CD4-positive, alpha-beta T cell treated with Interleukin-10 for 1 hour (primary cell): ENCODE data around the gene ASIC2.

Experiments used
- DNase-seq: peaks from one replicate; pipeline ENCODE4 v3.0.0-alpha.2; 2020

Gene ASIC2

DNA sequence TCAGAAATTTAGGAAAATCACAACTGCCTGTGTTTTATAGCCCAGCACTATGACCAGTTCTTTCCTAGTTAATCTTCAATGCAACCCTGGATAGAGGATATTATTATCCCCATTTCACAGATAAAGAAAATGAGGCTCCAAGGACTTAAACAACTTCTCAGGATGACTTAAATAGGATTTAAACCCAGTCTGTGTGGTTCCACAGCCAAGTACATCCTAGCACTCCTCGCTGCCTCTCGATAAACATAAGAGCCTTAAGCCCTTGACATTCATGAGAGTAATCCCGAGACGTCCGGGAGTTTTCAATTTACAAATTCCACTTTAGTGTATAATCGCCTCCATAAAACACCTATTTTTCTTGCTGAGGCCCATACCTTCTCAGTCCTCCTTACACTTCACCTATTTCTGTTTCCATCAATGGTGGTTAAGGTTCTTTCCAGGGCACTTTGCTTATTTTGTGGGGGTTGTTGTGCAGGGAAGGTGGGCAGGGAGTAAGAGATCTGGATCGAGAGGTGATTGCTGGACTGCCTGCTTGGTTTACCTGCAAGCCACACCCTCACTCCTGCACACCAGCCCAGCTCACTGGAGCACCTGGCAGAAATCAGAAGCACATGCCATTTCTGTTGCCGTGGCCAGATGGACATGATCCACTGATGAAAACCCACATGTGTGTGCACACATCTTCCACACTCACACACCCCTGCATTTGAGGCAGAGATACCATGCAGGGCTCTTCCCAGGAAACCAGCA is 50.5 kb downstream of the ASIC2 start:
- DNase-seq, result no peak

- DNase-seq, result no peak
These were observed 51.7 kb downstream of the ASIC2 start for GRCh38 chr17:33241390-33241789.

DNA sequence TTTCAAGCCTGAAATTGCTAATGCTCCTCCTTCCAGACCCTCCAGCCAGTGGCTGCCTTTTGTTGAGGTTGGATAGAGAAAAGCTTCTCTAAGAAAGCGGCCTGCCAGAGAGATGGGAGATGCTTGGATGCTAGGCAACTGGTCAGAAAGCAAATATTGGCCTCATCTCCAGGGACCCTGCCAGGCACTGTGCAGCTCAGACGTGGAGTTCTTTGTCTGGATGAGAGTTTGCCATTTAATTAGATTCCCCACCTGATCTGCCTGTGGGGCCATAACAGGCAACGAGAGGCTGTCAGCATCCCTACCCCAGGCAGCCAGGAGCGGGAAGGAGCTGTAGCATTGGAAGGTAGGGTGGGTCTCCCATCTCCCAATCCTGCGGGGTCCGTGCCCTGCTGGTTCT is 52.7 kb downstream of the ASIC2 start:
- no peak for DNase-seq

DNA sequence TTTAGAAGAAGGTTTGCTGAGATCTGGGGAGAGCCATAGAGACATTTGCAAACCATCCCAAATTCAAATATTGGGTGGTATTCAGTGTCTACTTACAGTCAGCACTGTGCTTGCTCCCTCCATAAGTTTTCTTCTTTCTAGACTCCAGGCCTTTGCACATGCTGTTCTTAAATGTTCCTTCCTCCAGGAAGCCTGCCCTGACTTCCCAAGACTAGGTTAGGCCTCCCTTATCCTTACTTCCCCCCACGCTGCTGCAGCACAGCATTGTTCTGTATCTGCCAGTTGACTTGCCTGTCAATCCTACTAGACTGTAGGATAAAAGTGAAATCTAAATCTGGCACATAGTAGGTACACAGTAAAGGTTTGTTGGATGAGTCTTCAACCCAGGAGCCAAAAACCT is 53.4 kb downstream of the ASIC2 start:
- DNase-seq, result no peak

- no peak for DNase-seq
These were observed 58.0 kb downstream of the ASIC2 start for GRCh38 chr17:33234930-33235685.

DNA sequence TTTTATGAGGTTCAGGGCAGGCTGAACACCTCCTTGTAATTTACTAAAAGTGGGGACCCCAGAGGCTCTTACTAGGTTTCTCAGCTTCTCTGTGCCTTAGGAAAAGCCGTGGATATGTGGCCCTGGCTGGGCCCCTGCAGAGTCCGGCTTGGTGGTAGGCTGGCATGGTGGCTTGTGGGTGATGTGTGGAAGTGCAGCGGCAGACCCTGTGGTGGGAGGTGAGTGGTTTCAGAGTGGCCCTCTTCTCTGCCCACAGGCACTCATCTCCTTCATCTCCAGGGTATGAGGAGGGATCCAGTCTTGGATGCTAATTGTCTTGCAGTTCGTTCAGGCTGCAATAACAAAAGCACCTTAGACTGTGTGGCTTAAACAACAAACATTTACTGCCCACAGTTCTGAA is 58.9 kb downstream of the ASIC2 start:
- DNase-seq, result no peak

DNA sequence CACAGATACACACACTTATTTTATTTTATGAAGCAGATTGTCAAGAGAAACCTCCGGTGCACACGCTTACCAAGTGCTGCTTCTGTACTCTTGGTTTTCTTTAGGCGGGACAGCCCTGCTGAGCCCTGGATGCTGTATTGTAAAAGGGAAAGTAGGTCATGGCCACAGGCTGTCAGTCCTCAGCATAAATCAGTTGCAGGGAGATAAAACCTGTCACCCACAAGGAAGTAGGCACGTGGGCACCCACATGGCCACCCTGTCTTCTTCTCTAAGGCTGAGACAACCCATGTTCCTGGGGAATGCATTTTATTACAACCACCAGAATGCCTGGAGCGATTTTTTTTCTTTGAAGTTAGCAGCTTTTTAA is 59.3 kb downstream of the ASIC2 start:
- peak; percentile 26 for DNase-seq

DNA sequence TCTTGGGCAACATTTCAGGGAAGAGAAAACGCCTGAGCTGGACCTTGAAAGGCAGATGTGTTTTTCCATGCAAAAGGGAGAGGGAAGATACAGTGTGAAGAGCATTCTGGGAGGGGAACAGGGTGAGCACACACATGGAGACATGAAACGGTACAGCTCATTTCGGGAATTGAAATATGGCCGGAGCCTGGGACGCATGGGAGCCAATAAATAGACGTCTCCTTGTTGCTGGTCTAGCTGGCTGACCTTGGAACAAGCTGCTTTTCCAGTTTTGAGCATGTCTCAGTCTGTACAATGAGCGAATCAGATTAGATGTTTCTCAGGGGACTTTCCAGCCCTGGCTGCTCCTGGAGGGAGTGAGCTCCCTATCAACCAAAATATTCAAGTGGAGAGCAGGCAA is 63.6 kb downstream of the ASIC2 start:
- DNase-seq, result no peak

- no peak for DNase-seq
These were observed 64.1 kb downstream of the ASIC2 start for GRCh38 chr17:33229028-33229427.

GRCh38 chr17:33228548-33228947 is 64.5 kb downstream of the ASIC2 start:
- no peak for DNase-seq

- DNase-seq, result no peak
These were observed 65.2 kb downstream of the ASIC2 start for GRCh38 chr17:33227911-33228310.

DNA sequence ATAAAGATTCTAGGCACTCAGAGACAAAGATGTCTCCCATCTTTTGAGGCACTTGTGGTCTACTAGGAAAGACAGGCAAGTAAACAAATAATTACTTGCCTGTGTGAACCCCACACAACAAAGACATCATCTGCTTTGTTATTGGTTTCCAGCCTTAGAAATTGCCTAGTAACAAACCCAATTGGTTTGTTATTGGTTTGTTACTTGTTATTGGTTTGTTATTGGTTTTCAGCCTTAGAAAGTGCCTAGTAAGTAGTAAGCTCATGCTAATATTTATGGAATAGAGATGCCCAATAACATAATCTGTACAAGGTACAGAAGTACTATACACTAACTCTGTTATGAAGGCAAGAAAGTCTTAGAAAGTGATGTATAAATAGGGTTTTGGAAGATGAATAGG is 67.1 kb downstream of the ASIC2 start:
- DNase-seq, result no peak

DNA sequence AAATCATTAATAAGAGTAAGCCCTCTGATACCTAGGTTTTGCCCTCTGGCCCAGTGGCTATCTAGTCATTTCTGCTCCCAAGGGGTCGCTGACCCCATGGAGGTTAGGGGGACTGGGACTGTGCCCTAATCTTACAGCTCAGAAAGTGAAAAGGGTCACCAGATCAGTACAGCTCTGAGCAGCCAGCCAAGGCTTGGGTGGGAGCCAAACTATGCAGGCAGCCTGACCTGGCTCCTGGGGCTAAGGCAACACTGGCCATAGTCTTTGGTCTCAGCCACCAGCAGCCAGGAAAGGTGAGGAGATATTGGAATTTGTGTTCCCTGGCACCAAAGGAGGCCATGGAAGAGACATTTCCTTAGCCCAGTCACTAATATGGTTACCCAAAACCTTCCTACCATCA is 67.6 kb downstream of the ASIC2 start:
- DNase-seq, result no peak

DNA sequence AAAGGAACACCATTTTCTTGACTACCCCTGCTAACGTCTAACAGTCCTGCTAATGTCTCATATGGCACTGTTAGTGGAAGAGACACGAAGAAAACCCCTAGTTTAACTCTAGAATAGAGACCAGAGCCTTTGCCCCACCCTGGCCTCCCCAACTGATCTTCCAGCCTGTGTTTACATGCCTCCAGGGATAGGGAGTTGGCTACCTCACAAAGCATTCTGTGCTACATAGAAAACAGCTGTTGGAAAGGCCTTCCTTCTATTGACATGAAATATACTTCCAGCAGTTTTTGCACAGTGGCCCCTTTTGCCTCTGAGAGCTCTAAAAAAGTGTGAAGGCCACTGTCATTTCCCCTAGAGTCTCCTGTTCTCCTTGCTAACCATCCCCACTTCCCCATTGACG is 73.1 kb downstream of the ASIC2 start:
- DNase-seq, result no peak

DNA sequence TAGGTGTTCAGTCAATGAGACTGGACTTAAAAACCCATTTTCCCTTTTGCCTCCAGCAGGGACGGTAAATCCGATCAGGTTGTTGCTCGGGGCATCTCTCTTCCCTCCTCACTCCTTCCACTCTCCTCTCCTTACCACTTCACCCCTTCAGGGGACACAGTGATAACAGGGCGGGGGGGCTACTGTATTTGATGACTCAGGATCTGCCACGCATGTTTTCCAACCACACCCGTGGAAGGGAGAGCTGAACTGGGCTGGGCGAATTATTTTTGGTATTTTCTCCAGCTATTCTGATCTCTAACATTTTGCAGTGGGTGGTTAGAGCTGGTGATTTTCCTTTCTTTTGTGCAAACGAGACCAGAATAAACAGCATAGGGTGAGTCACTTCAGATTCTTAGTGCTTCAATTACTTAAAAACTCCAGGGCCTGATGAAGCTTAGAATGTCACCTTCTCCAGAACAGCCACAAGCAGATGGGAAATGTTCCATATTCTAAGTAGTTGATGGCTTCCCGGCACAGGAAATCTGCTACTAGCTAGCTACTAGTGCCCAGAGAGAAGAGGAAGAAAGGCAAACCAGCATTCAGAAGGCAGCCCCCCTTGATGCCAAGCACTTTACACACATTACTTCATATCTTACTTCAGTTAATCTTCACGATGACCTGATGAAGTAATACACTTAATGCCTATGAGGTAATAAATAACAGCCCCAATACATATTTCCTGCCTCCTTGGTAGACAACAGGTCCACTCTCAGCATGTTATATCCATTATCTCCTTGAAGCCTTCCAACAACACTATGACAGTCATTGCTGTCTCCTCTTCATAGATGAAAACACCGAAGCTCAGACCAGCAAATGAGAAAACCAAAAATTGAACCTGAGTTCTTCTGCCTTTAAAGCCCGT is 74.1 kb downstream of the ASIC2 start:
- no peak for DNase-seq

DNA sequence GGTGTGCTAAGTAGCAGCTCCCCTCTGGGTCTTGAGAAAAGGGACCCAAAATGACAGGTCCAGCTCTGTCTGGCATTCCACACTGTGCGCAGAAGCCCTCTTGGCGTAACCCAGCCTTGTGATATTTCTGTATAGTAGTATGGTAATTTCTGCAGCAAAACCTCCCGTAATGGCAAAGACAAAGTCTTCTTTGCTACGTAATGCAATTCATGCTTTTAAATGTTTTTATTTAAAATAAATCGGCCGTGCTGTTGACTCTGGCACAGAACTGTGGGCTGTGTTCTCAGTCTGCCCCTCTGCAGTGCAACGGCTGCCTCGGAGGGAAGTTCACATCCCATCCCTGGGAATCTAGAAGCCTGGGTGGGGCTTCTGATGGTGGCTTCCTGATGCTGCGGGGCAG is 75.2 kb downstream of the ASIC2 start:
- no peak for DNase-seq

- no peak for DNase-seq
These were observed 78.1 kb downstream of the ASIC2 start for GRCh38 chr17:33214996-33215395.

DNA sequence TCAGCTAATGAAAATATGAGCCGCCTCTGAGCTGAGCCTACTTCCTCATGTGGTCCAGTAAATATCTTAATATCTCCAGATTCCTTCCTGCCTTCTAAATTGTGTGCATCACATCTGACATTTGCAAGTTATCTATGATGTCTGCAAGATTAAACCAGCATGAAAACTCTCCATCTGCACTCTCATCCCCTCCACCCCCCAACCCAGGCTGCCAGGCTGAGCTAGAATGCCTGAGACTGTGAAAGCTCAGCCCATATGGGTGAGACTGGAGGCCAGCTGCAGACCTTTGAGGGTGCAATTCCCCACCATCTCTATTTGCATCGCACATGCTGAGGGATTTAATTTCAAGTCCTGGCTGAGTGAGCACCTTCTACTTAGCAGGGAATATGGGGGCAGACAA is 82.8 kb downstream of the ASIC2 start:
- no peak for DNase-seq

- DNase-seq, result no peak
These were observed 83.4 kb downstream of the ASIC2 start for GRCh38 chr17:33209671-33210070.

GRCh38 chr17:33207231-33207630 is 85.9 kb downstream of the ASIC2 start:
- DNase-seq, result no peak

- DNase-seq, result no peak
These were observed 87.5 kb downstream of the ASIC2 start for GRCh38 chr17:33205552-33205951.

GRCh38 chr17:33204701-33205100 is 88.4 kb downstream of the ASIC2 start:
- DNase-seq, result no peak

- DNase-seq, result no peak
These were observed 88.9 kb downstream of the ASIC2 start for GRCh38 chr17:33204156-33204555.
